HG02981 (cell line): Measurements from ENCODE around the gene ADGRV1.
"Not testable (repeated sequence)": the region's sequence is repeated elsewhere in the genome, so short reads cannot be mapped to it uniquely, and the experiment has no call there.

Experiments used
- ATAC-seq: cut with Tn5 transposase; IDR thresholded peaks from one replicate; pipeline ENCODE4 v1.9.1; 2021; ENCODE audit warnings: mild to moderate bottlenecking, moderate library complexity; ENCODE audit not compliant: unreplicated experiment

ADGRV1 gene

GRCh38 chr5:90803381-90803780, 244.8 kb downstream of the ADGRV1 start:
- no peak for ATAC-seq

GRCh38 chr5:90803876-90804275, 245.3 kb downstream of the ADGRV1 start:
- ATAC-seq: no peak

- no peak for ATAC-seq
Observed at GRCh38 chr5:90807496-90807895, 248.9 kb downstream of the ADGRV1 start.

GRCh38 chr5:90809311-90810056, 250.9 kb downstream of the ADGRV1 start:
- no peak for ATAC-seq

GRCh38 chr5:90810211-90810610, 251.6 kb downstream of the ADGRV1 start:
- no peak for ATAC-seq

GRCh38 chr5:90813392-90813791, 254.8 kb downstream of the ADGRV1 start:
- ATAC-seq: no peak

GRCh38 chr5:90822062-90822461, 263.5 kb downstream of the ADGRV1 start:
- not testable (repeated sequence) for ATAC-seq

GRCh38 chr5:90824436-90824835, 265.8 kb downstream of the ADGRV1 start:
- ATAC-seq: no peak

GRCh38 chr5:90830058-90830457, 271.5 kb downstream of the ADGRV1 start:
- ATAC-seq: no peak

GRCh38 chr5:90833753-90834152, 275.2 kb downstream of the ADGRV1 start:
- no peak for ATAC-seq

GRCh38 chr5:90834711-90835110, 276.1 kb downstream of the ADGRV1 start:
- ATAC-seq: no peak

- ATAC-seq: no peak
Observed at GRCh38 chr5:90843443-90843842, 284.8 kb downstream of the ADGRV1 start.

- no peak for ATAC-seq
Observed at GRCh38 chr5:90844931-90845330, 286.3 kb downstream of the ADGRV1 start.

- ATAC-seq: no peak
Observed at GRCh38 chr5:90845723-90846554, 287.3 kb downstream of the ADGRV1 start.

GRCh38 chr5:90847606-90848005, 289.0 kb downstream of the ADGRV1 start:
- not testable (repeated sequence) for ATAC-seq

- ATAC-seq: no peak
Observed at GRCh38 chr5:90849939-90850338, 291.3 kb downstream of the ADGRV1 start.

GRCh38 chr5:90852531-90852930, 293.9 kb downstream of the ADGRV1 start:
- ATAC-seq: no peak

- ATAC-seq: no peak
Observed at GRCh38 chr5:90853750-90854149, 295.2 kb downstream of the ADGRV1 start.

GRCh38 chr5:90854169-90854568, 295.6 kb downstream of the ADGRV1 start:
- no peak for ATAC-seq

- ATAC-seq: no peak
Observed at GRCh38 chr5:90855296-90856010, 296.9 kb downstream of the ADGRV1 start.

- no peak for ATAC-seq
Observed at GRCh38 chr5:90861843-90862586, 303.4 kb downstream of the ADGRV1 start.
